GM23338 (cell line): ENCODE results near the gene CHSY1. TPM values are rescaled to one million over a fixed set of nuclear protein-coding genes. Genes with fewer than 3 reads are reported as not detected.

Source experiments
- ATAC-seq: fragments of 200-7000 bp; cut with Tn5 transposase; 3 replicates; pipeline ENCODE4 v1.9.1; 2020
- DNase-seq: peaks from one replicate; pipeline ENCODE4 v3.0.0-alpha.2; 2015; ENCODE audit warnings: low spot score
- H2AFZ ChIP-seq: fragments of 200-600 bp; sonication (generic); 2 replicates; pipeline ENCODE4 v1.8.0; 2016; ENCODE audit warnings: antibody characterized with exemption, mild to moderate bottlenecking, moderate library complexity
- H3F3A ChIP-seq: fragments of 200-600 bp; sonication (generic); replicated peaks from 2 replicates; pipeline ENCODE4 v1.8.0; 2017; ENCODE audit warnings: antibody characterized with exemption, mixed run types, low read depth
- H3K27ac ChIP-seq: fragments of 200-600 bp; sonication (generic); 2 replicates; pipeline ENCODE4 v1.6.1; 2016; ENCODE audit warnings: low read depth
- H3K27me3 ChIP-seq: fragments of 200-600 bp; sonication (generic); 2 replicates; pipeline ENCODE4 v1.8.0; 2016; ENCODE audit warnings: mild to moderate bottlenecking, mixed run types, moderate library complexity; ENCODE audit not compliant: insufficient read depth
- H3K36me3 ChIP-seq: fragments of 200-600 bp; sonication (generic); 2 replicates; pipeline ENCODE4 v1.8.0; 2016; ENCODE audit warnings: mild to moderate bottlenecking; ENCODE audit not compliant: insufficient read depth
- H3K4me1 ChIP-seq: fragments of 200-600 bp; sonication (generic); 2 replicates; pipeline ENCODE4 v1.8.0; 2016; ENCODE audit warnings: mild to moderate bottlenecking, moderate library complexity; ENCODE audit not compliant: insufficient read depth
- H3K4me2 ChIP-seq: fragments of 200-600 bp; sonication (generic); 2 replicates; pipeline ENCODE4 v1.7.1; 2017; ENCODE audit warnings: mixed run types
- H3K4me3 ChIP-seq: fragments of 200-600 bp; sonication (generic); 2 replicates; pipeline ENCODE4 v1.6.1; 2016; ENCODE audit warnings: mixed run types
- H3K79me2 ChIP-seq: fragments of 200-600 bp; sonication (generic); replicated peaks from 2 replicates; pipeline ENCODE4 v1.8.0; 2017; ENCODE audit warnings: mild to moderate bottlenecking; ENCODE audit not compliant: insufficient read depth
- H3K9me2 ChIP-seq: fragments of 200-600 bp; sonication (generic); 2 replicates; pipeline ENCODE4 v1.8.0; 2017; ENCODE audit not compliant: insufficient read depth
- H4K20me1 ChIP-seq: fragments of 200-600 bp; sonication (generic); replicated peaks from 2 replicates; pipeline ENCODE4 v1.8.0; 2017; ENCODE audit warnings: mild to moderate bottlenecking; ENCODE audit not compliant: insufficient read depth
- H3K27ac Mint-ChIP-seq: 2 replicates; pipeline ENCODE4 v1.8.0; 2020; ENCODE audit warnings: inconsistent platforms, mild to moderate bottlenecking, moderate library complexity, mixed read lengths
- H3K27me3 Mint-ChIP-seq: 3 replicates; pipeline ENCODE4 v1.8.0; 2022; ENCODE audit warnings: low read depth, mild to moderate bottlenecking, moderate library complexity, mixed read lengths, inconsistent platforms; ENCODE audit not compliant: insufficient read depth, poor library complexity
- H3K36me3 Mint-ChIP-seq: 3 replicates; pipeline ENCODE4 v1.8.0; 2021; ENCODE audit warnings: low read depth, mild to moderate bottlenecking, inconsistent platforms, moderate library complexity, mixed read lengths
- H3K4me1 Mint-ChIP-seq: 3 replicates; pipeline ENCODE4 v1.8.0; 2020; ENCODE audit warnings: mild to moderate bottlenecking, inconsistent platforms, mixed read lengths
- H3K4me3 Mint-ChIP-seq: 3 replicates; pipeline ENCODE4 v1.8.0; 2021; ENCODE audit warnings: moderate library complexity, mild to moderate bottlenecking, inconsistent platforms, mixed read lengths
- H3K9me3 Mint-ChIP-seq: 3 replicates; pipeline ENCODE4 v1.8.0; 2020; ENCODE audit warnings: moderate library complexity, mild to moderate bottlenecking, inconsistent platforms, mixed read lengths
- CREB1 ChIP-seq: fragments of 250-450 bp; sonication (Bioruptor Pico); IDR thresholded peaks from 2 replicates; pipeline ENCODE4 v1.5.0; 2020; ENCODE audit warnings: low read depth, mild to moderate bottlenecking, moderate library complexity
- EZH2 ChIP-seq: fragments of 200-600 bp; sonication (generic); IDR thresholded peaks from one replicate; pipeline ENCODE4 v1.8.0; 2017; ENCODE audit warnings: antibody characterized with exemption, mild to moderate bottlenecking, low read depth; ENCODE audit not compliant: unreplicated experiment
- EZH2phosphoT487 ChIP-seq: fragments of 200-600 bp; sonication (generic); IDR thresholded peaks from one replicate; pipeline ENCODE4 v1.8.1; 2018; ENCODE audit warnings: antibody characterized with exemption; ENCODE audit not compliant: unreplicated experiment
- JUNB ChIP-seq: IDR thresholded peaks from one replicate; pipeline ENCODE4 v1.6.1; 2016; ENCODE audit warnings: antibody characterized with exemption; ENCODE audit not compliant: unreplicated experiment
- NANOG ChIP-seq: IDR thresholded peaks from 2 replicates; pipeline ENCODE4 v1.6.1; 2016; ENCODE audit warnings: antibody characterized with exemption, borderline replicate concordance
- POLR2AphosphoS5 ChIP-seq: IDR thresholded peaks from 2 replicates; pipeline ENCODE4 v1.6.1; 2016; ENCODE audit warnings: antibody characterized with exemption, low read depth
- STAT1 ChIP-seq: IDR thresholded peaks from one replicate; pipeline ENCODE4 v1.6.1; 2016; ENCODE audit warnings: antibody characterized with exemption; ENCODE audit not compliant: unreplicated experiment
- ZNF114 ChIP-seq: fragments of 250-450 bp; sonication (Bioruptor Pico); IDR thresholded peaks from 2 replicates; pipeline ENCODE4 v1.5.0; 2020; ENCODE audit warnings: mild to moderate bottlenecking, moderate library complexity
- ZNF331 ChIP-seq: fragments of 250-450 bp; sonication (Bioruptor Pico); IDR thresholded peaks from 2 replicates; pipeline ENCODE4 v1.5.0; 2020; ENCODE audit warnings: low read depth, mild to moderate bottlenecking, moderate library complexity
- polyA plus RNA-seq: library from polyadenylated mRNA; unstranded; fragments of >200 nt; fragmentation: Nextera tagmentation; extraction: Ambion mirVana; gene quantifications from 2 replicates; pipeline ENCODE4 v1.2.1, GENCODE V29; 2016
- total RNA-seq: library from RNA; depleted of rRNA; stranded (reverse); fragments of >200 nt; shearing (Covaris generic); gene quantifications from 2 replicates; pipeline ENCODE4 v1.2.3, GENCODE V29; 2014
- TF ChIP-seq, protein P1 (sequence below): IDR thresholded peaks from 2 replicates; pipeline ENCODE4 v1.6.1; 2016; ENCODE audit warnings: antibody characterized with exemption
- TF ChIP-seq, protein P2 (sequence below), 2 experiments: fragments of 200-600 bp in 1 of 2; sonication (generic) in 1 of 2; conservative IDR thresholded peaks; 2 replicates each; pipeline versions ENCODE4 v1.5.1 to v1.6.1; 2016 to 2017; ENCODE audit warnings: antibody characterized with exemption in 2 of 2, low read depth in 2 of 2, mild to moderate bottlenecking in 2 of 2, moderate library complexity in 1 of 2
- TF ChIP-seq, protein P3 (sequence below): IDR thresholded peaks from one replicate; pipeline ENCODE4 v1.6.1; 2018; ENCODE audit warnings: antibody characterized with exemption; ENCODE audit not compliant: unreplicated experiment

CHSY1 gene
- total and polyA plus RNA-seq, 2 experiments from 2014 or later: 9.8 to 47.7 TPM

DNA sequence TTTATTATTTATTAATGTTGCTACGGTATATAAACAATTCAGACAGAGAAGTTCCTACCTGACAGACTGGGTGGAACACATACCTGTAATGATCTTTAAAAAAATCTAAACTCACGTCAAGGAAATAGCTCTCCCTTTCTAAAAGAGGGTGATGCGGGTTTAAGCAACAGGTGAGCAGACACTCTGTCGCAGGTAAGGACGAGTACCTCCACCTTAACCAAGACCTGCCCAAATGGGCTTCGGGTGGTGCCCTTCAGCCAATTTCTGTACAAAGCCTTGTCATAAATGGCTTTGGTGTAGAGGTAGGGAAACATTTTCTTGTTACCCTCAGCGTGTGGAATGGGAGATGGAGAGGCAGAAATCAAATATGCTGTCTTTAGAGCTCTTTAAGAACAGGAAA is 67.0 kb downstream of the CHSY1 start:
- Histone ChIP-seq H3K4me2 (no peak overlapping the region), H3F3A (no peaks in the 10 kb centered on the region; the same call in 1 of the 2 replicates), H3K9me2 (no peaks in the 10 kb centered on the region), H4K20me1 (peaks cover 24% of the 10 kb centered on the region), H3K27ac (no peak overlapping the region), H3K4me1 (peaks cover 16% of the 10 kb centered on the region), H3K27me3 (no peaks in the 10 kb centered on the region), H2AFZ (no peak overlapping the region), H3K36me3 (no peaks in the 10 kb centered on the region), H3K79me2 (peaks cover 97% of the 10 kb centered on the region), H3K4me3 (no peak overlapping the region)
- H3K27ac Mint-ChIP-seq: peak overlapping the region; percentile 38; the same call in 1 of the 2 replicates
- no peaks in the 10 kb centered on the region; the same call in 2 of the 3 replicates for H3K9me3 Mint-ChIP-seq
- no peaks in the 10 kb centered on the region for H3K36me3 Mint-ChIP-seq
- DNase-seq: no peak
- H3K27me3 Mint-ChIP-seq: peaks cover 4% of the 10 kb centered on the region
- peaks cover 45% of the 10 kb centered on the region for H3K4me1 Mint-ChIP-seq
- TF ChIP-seq ZNF114 (no peak), EZH2 (no peak), NANOG (no peak), CREB1 (CRISPR knock-in tag) (no peak)
- ATAC-seq: no peak
- no peak overlapping the region for H3K4me3 Mint-ChIP-seq

DNA sequence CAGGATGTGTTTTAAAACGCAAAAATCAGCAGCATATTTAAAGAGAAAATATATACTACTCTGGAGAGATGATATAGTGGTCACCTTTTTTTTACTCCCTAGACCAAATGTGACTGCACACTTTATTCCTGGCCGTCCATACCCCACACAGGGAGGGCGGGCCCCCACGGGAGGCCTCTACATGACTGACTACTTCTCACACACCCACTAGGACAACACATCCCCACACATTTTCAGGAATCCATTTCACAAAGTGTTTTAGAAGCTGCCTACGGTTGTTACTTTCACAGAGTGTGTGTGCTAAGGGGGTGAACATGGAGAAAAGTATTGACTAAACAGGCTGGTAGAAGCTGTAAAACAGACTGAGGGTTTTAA is 67.9 kb downstream of the CHSY1 start:
- no peaks in the 10 kb centered on the region for H3K9me2 ChIP-seq
- Mint-ChIP-seq H3K4me1 (peaks cover 42% of the 10 kb centered on the region), H3K36me3 (peaks cover 2% of the 10 kb centered on the region; the same call in 2 of the 3 replicates), H3K27me3 (peaks cover 5% of the 10 kb centered on the region), H3K9me3 (no peaks in the 10 kb centered on the region; the same call in 2 of the 3 replicates), H3K27ac (no peak overlapping the region), H3K4me3 (no peak overlapping the region)
- H3K4me3 ChIP-seq: no peak overlapping the region
- H3F3A ChIP-seq: no peaks in the 10 kb centered on the region; the same call in 1 of the 2 replicates
- no peak overlapping the region for H3K27ac ChIP-seq
- DNase-seq (no peak), ATAC-seq (no peak)
- H3K79me2 ChIP-seq: peaks cover 91% of the 10 kb centered on the region
- H2AFZ ChIP-seq: no peak overlapping the region
- H3K27me3 ChIP-seq: no peaks in the 10 kb centered on the region
- H3K4me1 ChIP-seq: peaks cover 19% of the 10 kb centered on the region
- H4K20me1 ChIP-seq: peaks cover 17% of the 10 kb centered on the region
- no peaks in the 10 kb centered on the region for H3K36me3 ChIP-seq
- no peak overlapping the region for H3K4me2 ChIP-seq
- TF ChIP-seq ZNF114: no peak
- TF ChIP-seq, protein P1, sequence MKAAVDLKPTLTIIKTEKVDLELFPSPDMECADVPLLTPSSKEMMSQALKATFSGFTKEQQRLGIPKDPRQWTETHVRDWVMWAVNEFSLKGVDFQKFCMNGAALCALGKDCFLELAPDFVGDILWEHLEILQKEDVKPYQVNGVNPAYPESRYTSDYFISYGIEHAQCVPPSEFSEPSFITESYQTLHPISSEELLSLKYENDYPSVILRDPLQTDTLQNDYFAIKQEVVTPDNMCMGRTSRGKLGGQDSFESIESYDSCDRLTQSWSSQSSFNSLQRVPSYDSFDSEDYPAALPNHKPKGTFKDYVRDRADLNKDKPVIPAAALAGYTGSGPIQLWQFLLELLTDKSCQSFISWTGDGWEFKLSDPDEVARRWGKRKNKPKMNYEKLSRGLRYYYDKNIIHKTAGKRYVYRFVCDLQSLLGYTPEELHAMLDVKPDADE: no peak
- TF ChIP-seq, protein P2, sequence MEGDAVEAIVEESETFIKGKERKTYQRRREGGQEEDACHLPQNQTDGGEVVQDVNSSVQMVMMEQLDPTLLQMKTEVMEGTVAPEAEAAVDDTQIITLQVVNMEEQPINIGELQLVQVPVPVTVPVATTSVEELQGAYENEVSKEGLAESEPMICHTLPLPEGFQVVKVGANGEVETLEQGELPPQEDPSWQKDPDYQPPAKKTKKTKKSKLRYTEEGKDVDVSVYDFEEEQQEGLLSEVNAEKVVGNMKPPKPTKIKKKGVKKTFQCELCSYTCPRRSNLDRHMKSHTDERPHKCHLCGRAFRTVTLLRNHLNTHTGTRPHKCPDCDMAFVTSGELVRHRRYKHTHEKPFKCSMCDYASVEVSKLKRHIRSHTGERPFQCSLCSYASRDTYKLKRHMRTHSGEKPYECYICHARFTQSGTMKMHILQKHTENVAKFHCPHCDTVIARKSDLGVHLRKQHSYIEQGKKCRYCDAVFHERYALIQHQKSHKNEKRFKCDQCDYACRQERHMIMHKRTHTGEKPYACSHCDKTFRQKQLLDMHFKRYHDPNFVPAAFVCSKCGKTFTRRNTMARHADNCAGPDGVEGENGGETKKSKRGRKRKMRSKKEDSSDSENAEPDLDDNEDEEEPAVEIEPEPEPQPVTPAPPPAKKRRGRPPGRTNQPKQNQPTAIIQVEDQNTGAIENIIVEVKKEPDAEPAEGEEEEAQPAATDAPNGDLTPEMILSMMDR (conservative IDR thresholded peaks at IDR 0.05; ENCODE audit: low read depth in 2 of 2): no peak
- no peak for TF ChIP-seq EZH2phosphoT487
- TF ChIP-seq POLR2AphosphoS5: no peak
- no peak for TF ChIP-seq STAT1
- no peak for TF ChIP-seq ZNF331 (CRISPR knock-in tag)
- no peak for TF ChIP-seq JUNB
- TF ChIP-seq, protein P3, sequence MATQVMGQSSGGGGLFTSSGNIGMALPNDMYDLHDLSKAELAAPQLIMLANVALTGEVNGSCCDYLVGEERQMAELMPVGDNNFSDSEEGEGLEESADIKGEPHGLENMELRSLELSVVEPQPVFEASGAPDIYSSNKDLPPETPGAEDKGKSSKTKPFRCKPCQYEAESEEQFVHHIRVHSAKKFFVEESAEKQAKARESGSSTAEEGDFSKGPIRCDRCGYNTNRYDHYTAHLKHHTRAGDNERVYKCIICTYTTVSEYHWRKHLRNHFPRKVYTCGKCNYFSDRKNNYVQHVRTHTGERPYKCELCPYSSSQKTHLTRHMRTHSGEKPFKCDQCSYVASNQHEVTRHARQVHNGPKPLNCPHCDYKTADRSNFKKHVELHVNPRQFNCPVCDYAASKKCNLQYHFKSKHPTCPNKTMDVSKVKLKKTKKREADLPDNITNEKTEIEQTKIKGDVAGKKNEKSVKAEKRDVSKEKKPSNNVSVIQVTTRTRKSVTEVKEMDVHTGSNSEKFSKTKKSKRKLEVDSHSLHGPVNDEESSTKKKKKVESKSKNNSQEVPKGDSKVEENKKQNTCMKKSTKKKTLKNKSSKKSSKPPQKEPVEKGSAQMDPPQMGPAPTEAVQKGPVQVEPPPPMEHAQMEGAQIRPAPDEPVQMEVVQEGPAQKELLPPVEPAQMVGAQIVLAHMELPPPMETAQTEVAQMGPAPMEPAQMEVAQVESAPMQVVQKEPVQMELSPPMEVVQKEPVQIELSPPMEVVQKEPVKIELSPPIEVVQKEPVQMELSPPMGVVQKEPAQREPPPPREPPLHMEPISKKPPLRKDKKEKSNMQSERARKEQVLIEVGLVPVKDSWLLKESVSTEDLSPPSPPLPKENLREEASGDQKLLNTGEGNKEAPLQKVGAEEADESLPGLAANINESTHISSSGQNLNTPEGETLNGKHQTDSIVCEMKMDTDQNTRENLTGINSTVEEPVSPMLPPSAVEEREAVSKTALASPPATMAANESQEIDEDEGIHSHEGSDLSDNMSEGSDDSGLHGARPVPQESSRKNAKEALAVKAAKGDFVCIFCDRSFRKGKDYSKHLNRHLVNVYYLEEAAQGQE: no peak
- TF ChIP-seq CREB1 (CRISPR knock-in tag): no peak
- no peak for TF ChIP-seq EZH2
- TF ChIP-seq NANOG: no peak
